ENCODE measurements around the gene MACF1. TPM values are rescaled to one million over a fixed set of nuclear protein-coding genes. Genes with fewer than 3 reads are reported as not detected.

Gene MACF1
- total and polyA plus RNA-seq, 2 of the 13 experiments (the other 11 are each of a cell fraction or from before 2014, with no cell fraction given): 36.7 to 65.4 TPM

DNA sequence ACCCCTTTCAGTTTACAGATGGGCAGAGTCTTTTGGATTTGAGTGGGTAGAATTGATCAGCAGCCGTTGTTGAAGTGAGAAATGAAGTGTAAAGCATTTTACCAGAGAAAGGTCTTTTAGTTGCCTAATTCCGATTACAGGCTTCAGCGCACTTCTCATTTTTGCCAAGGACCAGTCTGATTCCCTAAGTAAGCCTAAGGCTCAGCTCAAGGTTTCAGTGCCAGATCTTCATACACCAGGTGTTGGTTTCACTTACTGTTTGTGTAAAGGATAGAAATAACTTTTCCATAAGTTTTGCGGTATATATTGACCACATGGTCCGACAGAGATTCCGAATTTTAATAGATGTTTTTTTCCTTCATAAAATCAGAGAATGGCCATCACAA, 203.0 kb downstream of the MACF1 start (continued):
- TF ChIP-seq ZBTB21 (CRISPR knock-in tag; IDR thresholded peaks at IDR 0.05) (no peak), ZFP1 (CRISPR knock-in tag; IDR thresholded peaks at IDR 0.05) (no peak), MATR3 (CRISPR knock-in tag; IDR thresholded peaks at IDR 0.05) (no peak), ZNF619 (CRISPR knock-in tag; IDR thresholded peaks at IDR 0.05) (no peak), ZNF569 (CRISPR knock-in tag; IDR thresholded peaks at IDR 0.05; ENCODE audit: borderline replicate concordance) (no peak), ZNF772 (CRISPR knock-in tag; IDR thresholded peaks at IDR 0.05) (peak; percentile 13; the same call in 1 of the 2 replicates), ZSCAN25 (CRISPR knock-in tag; IDR thresholded peaks at IDR 0.05) (no peak), ZFP41 (CRISPR knock-in tag; IDR thresholded peaks at IDR 0.05; ENCODE audit: borderline replicate concordance) (no peak), MXD4 (CRISPR knock-in tag; IDR thresholded peaks at IDR 0.05) (0 out of 2 replicates have a peak, but pooled peaks have one; percentile 21), HCFC1 (IDR thresholded peaks at IDR 0.05; ENCODE audit: low read depth, low read length) (no peak), KDM6A (CRISPR knock-in tag; IDR thresholded peaks at IDR 0.05; ENCODE audit: low read depth) (no peak), GABPA (IDR thresholded peaks at IDR 0.05; ENCODE audit: low read depth, low read length) (no peak), GABPA (CRISPR knock-in tag; IDR thresholded peaks at IDR 0.05; ENCODE audit: low read depth) (no peak), NFYB (CRISPR knock-in tag; IDR thresholded peaks at IDR 0.05) (no peak), MNT (IDR thresholded peaks at IDR 0.05) (no peak), ZNF563 (CRISPR knock-in tag; IDR thresholded peaks at IDR 0.05) (no peak), KLF15 (CRISPR knock-in tag; IDR thresholded peaks at IDR 0.05; ENCODE audit: borderline replicate concordance) (no peak), KLF13 (CRISPR knock-in tag; IDR thresholded peaks at IDR 0.05) (no peak), KLF12 (CRISPR knock-in tag; IDR thresholded peaks at IDR 0.05; ENCODE audit: borderline replicate concordance) (0 out of 2 replicates have a peak, but pooled peaks have one; percentile 27), ZNF430 (CRISPR knock-in tag; IDR thresholded peaks at IDR 0.05) (0 out of 2 replicates have a peak, but pooled peaks have one; percentile 21), ZNF510 (CRISPR knock-in tag; IDR thresholded peaks at IDR 0.05; ENCODE audit: low read depth) (no peak), ZNF276 (CRISPR knock-in tag; IDR thresholded peaks at IDR 0.05; ENCODE audit: low read depth) (no peak)
- TF ChIP-seq, protein P1, sequence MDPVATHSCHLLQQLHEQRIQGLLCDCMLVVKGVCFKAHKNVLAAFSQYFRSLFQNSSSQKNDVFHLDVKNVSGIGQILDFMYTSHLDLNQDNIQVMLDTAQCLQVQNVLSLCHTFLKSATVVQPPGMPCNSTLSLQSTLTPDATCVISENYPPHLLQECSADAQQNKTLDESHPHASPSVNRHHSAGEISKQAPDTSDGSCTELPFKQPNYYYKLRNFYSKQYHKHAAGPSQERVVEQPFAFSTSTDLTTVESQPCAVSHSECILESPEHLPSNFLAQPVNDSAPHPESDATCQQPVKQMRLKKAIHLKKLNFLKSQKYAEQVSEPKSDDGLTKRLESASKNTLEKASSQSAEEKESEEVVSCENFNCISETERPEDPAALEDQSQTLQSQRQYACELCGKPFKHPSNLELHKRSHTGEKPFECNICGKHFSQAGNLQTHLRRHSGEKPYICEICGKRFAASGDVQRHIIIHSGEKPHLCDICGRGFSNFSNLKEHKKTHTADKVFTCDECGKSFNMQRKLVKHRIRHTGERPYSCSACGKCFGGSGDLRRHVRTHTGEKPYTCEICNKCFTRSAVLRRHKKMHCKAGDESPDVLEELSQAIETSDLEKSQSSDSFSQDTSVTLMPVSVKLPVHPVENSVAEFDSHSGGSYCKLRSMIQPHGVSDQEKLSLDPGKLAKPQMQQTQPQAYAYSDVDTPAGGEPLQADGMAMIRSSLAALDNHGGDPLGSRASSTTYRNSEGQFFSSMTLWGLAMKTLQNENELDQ (CRISPR knock-in tag; IDR thresholded peaks at IDR 0.05; ENCODE audit: borderline replicate concordance): no peak
- TF ChIP-seq, protein P2, sequence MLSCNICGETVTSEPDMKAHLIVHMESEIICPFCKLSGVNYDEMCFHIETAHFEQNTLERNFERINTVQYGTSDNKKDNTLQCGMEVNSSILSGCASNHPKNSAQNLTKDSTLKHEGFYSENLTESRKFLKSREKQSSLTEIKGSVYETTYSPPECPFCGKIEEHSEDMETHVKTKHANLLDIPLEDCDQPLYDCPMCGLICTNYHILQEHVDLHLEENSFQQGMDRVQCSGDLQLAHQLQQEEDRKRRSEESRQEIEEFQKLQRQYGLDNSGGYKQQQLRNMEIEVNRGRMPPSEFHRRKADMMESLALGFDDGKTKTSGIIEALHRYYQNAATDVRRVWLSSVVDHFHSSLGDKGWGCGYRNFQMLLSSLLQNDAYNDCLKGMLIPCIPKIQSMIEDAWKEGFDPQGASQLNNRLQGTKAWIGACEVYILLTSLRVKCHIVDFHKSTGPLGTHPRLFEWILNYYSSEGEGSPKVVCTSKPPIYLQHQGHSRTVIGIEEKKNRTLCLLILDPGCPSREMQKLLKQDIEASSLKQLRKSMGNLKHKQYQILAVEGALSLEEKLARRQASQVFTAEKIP (CRISPR knock-in tag; IDR thresholded peaks at IDR 0.05; ENCODE audit: borderline replicate concordance): no peak
- TF ChIP-seq, protein P3, sequence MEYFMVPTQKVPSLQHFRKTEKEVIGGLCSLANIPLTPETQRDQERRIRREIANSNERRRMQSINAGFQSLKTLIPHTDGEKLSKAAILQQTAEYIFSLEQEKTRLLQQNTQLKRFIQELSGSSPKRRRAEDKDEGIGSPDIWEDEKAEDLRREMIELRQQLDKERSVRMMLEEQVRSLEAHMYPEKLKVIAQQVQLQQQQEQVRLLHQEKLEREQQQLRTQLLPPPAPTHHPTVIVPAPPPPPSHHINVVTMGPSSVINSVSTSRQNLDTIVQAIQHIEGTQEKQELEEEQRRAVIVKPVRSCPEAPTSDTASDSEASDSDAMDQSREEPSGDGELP (IDR thresholded peaks at IDR 0.05; ENCODE audit: borderline replicate concordance, low read depth): no peak

Data from HepG2 (cell line).